Measurements from ENCODE around the gene LKAAEAR1. TPM values are rescaled to one million over a fixed set of nuclear protein-coding genes. Genes with fewer than 3 reads are reported as not detected.

The LKAAEAR1 gene
- total RNA-seq, 4 donors from 2014 or later: not detected

DNA sequence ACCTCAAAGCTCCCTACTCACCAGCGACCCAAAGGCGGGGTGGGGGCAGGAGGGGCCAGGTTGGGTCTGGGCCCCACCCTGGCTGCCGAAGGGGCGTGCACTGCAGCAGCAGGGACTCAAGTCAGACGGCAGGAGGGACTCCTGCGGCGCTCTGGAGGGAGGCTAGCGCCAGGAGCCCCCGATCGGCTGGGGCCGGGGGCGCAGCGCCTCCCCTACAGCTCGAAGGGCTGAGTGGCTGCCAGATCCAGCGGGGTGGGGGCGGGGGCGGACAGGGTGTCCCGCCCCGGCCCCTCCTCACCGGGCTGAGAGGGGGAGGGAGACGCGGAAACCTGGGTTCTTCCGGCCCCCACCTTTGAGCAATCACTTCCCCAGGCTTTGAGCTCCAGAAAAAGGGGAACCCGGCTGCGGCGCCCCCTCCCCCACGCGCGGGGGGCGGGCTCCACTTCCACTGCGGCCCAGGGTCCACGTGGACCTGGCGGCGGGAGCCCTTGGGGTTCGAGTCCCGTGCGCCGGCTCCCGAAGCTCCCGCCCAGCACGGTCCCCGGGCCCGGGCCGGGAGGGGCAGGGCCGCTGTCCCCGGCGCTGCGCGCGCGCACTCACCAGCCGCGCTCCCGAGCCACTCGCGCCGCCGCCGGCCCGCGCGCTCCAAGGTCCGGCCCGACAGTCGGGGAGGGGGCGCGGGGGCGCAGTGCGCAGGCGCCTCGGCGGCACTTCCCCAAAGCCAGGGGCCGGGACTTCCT lies 4.8 kb downstream of the LKAAEAR1 start, which contains the start of gene RGS19:
TSS of gene RGS19 (minus strand) at position 246 of the 740 bp plus-strand sequence. CDS start 2,632 bp downstream, outside the sequence.
- peak within 1 kb of the TSS; percentile 68 to 72 (median 69) for H3K27ac ChIP-seq
- in situ Hi-C loops (cut with MboI; ENCODE audit: low sequenced_read_pairs in 4 of 4) (no loop called here), intact Hi-C loops (cut with DNase I; ENCODE audit: low total_unique reads) (no loop called here)
- TF ChIP-seq CTCF (IDR thresholded peaks at IDR 0.05 in 4 of 5, conservative IDR thresholded peaks at IDR 0.05 in 1 of 5): no peak
- TF ChIP-seq POLR2A (IDR thresholded peaks at IDR 0.05): peak; percentile 11 to 32
- H3K9me3 ChIP-seq: no peaks in the 10 kb centered on the region
- H3K27me3 ChIP-seq: peaks cover 4 to 16% (median 11%) of the 10 kb centered on the region in 3 donors
- peak; percentile 27 to 53 for ATAC-seq
- H3K4me1 ChIP-seq: peaks cover 13 to 18% of the 10 kb centered on the region in 2 donors
- H3K36me3 ChIP-seq: no peaks in the 10 kb centered on the region
- peak within 1 kb of the TSS; percentile 65 to 88 (median 74) for H3K4me3 ChIP-seq
- peak; percentile 43 to 56 for DNase-seq

DNA sequence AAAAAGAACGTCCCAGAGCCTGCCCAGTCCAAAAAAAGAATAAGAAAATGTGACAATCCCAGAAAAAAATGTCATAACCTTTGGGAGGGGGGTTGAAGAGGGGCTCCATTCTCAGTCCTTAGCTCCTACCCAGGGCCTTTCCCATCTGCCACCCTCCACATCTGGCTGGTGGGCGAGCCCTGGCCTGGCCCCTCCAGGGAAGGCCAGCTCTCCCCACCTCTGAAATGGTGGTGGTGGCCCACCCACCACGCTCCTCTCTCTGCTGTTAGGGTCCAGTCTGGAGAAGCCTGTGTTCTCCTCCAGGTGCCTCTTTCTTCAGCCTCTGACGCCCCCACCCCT lies 5.3 kb downstream of the LKAAEAR1 start:
- intact Hi-C loops (cut with DNase I; ENCODE audit: low total_unique reads): no loop called here
- ATAC-seq: no peak
- peak overlapping the region; percentile 65 to 88 (median 74) for H3K4me3 ChIP-seq
- no peaks in the 10 kb centered on the region for H3K9me3 ChIP-seq
- in situ Hi-C loops (cut with MboI; ENCODE audit: low sequenced_read_pairs in 4 of 4): no loop called here
- no peak for TF ChIP-seq POLR2A (IDR thresholded peaks at IDR 0.05)
- TF ChIP-seq CTCF (IDR thresholded peaks at IDR 0.05 in 4 of 5, conservative IDR thresholded peaks at IDR 0.05 in 1 of 5): no peak
- H3K27me3 ChIP-seq: peaks cover 0 to 10% (median 6%) of the 10 kb centered on the region in 3 donors
- H3K27ac ChIP-seq: peak overlapping the region; percentile 64 to 72 (median 68)
- H3K36me3 ChIP-seq: no peaks in the 10 kb centered on the region
- peaks cover 13 to 18% of the 10 kb centered on the region in 2 donors for H3K4me1 ChIP-seq
- DNase-seq: no peak

DNA sequence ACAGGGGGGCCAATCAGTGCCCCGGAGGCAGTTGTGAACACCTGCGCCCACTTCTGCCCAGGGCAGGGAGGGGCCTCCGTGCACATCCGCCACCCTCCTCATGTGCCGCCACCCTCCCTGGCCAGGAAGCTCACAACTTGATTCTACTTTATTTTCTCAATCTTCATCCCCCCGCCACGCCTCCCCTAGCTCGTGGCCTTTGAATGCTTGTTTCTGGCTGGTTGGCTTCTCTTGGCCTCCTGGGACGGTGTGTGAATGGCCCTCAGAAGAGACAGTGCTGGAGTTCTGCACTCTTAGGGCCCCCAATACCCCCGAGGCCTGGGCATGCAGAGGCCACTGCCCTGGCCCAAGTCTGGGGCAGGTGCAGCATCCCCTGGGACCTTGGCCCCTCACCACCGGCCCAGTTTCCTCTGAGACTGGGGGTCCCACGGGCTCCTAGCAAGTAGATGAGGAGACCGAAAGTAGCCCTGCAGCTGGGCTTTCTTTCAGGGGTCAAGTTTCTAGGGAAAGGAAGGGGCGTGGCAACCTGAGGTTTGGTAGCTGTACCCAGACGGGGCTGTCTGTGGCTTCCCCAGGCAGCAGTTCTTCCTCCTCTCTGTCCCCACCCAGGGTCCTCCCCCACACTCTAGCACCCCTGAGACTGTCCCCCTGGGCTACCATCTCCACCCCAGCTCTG lies 6.2 kb downstream of the LKAAEAR1 start:
- DNase-seq (no peak), ATAC-seq (no peak)
- Histone ChIP-seq H3K27me3 (peaks cover 0 to 4% (median 3%) of the 10 kb centered on the region in 3 donors), H3K4me1 (peaks cover 9 to 15% of the 10 kb centered on the region in 2 donors), H3K27ac (peak overlapping the region in 1 of 4 donors; percentile 70), H3K36me3 (no peaks in the 10 kb centered on the region), H3K9me3 (no peaks in the 10 kb centered on the region), H3K4me3 (peak overlapping the region in 3 of 4 donors; percentile 72 to 88 (median 76))
- no peak for TF ChIP-seq CTCF (IDR thresholded peaks at IDR 0.05 in 4 of 5, conservative IDR thresholded peaks at IDR 0.05 in 1 of 5)
- no peak for TF ChIP-seq POLR2A (IDR thresholded peaks at IDR 0.05)
- intact Hi-C loops (cut with DNase I; ENCODE audit: low total_unique reads) (no loop called here), in situ Hi-C loops (cut with MboI; ENCODE audit: low sequenced_read_pairs in 4 of 4) (no loop called here)

GRCh38 chr20:64077541-64077875 lies 6.7 kb downstream of the LKAAEAR1 start:
- ATAC-seq (no peak), DNase-seq (no peak)
- intact Hi-C loops (cut with DNase I; ENCODE audit: low total_unique reads): no loop called here
- no peak for TF ChIP-seq POLR2A (IDR thresholded peaks at IDR 0.05)
- TF ChIP-seq CTCF (IDR thresholded peaks at IDR 0.05 in 4 of 5, conservative IDR thresholded peaks at IDR 0.05 in 1 of 5): no peak
- H3K36me3 ChIP-seq: no peaks in the 10 kb centered on the region
- H3K27ac ChIP-seq: no peak overlapping the region
- H3K27me3 ChIP-seq: peaks cover 0 to 3% (median 0%) of the 10 kb centered on the region in 3 donors
- no peaks in the 10 kb centered on the region for H3K9me3 ChIP-seq
- peaks cover 9 to 15% of the 10 kb centered on the region in 2 donors for H3K4me1 ChIP-seq
- peak overlapping the region in 1 of 4 donors; percentile 76 for H3K4me3 ChIP-seq
- in situ Hi-C loops (cut with MboI; ENCODE audit: low sequenced_read_pairs in 4 of 4): no loop called here
